WERI-Rb-1 (cell line): ENCODE results near the gene BACH1.

ENCODE experiments used
- DNase-seq: peaks from one replicate; pipeline ENCODE4 v3.0.0-alpha.2; 2020
- H3K27ac ChIP-seq: fragments of 250-450 bp; sonication (Bioruptor Pico); 2 replicates; pipeline ENCODE4 v1.5.1; 2020; ENCODE audit warnings: mild to moderate bottlenecking, moderate library complexity
- H3K27me3 ChIP-seq: fragments of 250-450 bp; sonication (Bioruptor Pico); 2 replicates; pipeline ENCODE4 v1.5.1; 2021; ENCODE audit warnings: mild to moderate bottlenecking, low read depth, moderate library complexity; ENCODE audit not compliant: insufficient read depth, severe bottlenecking
- H3K36me3 ChIP-seq: fragments of 250-450 bp; sonication (Bioruptor Pico); 2 replicates; pipeline ENCODE4 v1.5.1; 2020; ENCODE audit warnings: mild to moderate bottlenecking, moderate library complexity
- H3K4me3 ChIP-seq: 2 replicates; pipeline ENCODE4 v1.5.1; 2011; ENCODE audit warnings: low read depth, mild to moderate bottlenecking, control low read depth, low read length
- H3K9me3 ChIP-seq: fragments of 250-450 bp; sonication (Bioruptor Pico); 2 replicates; pipeline ENCODE4 v1.5.1; 2021; ENCODE audit warnings: mild to moderate bottlenecking, moderate library complexity; ENCODE audit not compliant: severe bottlenecking
- TF ChIP-seq, protein P1 (sequence below): IDR thresholded peaks from 2 replicates; pipeline ENCODE4 v1.5.1; 2011; ENCODE audit warnings: low read depth, mild to moderate bottlenecking, control low read depth, inconsistent platforms, low read length

BACH1 gene

DNA sequence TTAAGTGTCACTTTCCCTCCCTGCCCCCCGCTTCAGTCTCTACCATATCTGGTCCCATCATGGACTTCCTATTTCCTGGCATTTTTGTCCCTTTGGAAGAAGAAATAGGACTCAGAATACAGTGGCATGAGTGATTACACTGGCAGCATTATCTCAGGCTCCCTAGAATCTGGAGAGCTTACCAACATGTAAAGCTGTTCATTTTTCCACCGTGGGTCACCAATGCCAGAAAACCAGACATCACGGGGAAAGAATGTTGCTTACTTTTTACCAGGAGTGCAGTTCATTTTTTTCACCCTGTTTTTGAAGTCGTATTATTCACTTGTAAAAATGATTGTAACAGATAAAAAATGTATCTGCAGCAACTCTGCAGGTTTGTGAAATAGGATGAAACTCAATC is 44.8 kb downstream of the BACH1 start:
- Histone ChIP-seq H3K27ac (no peak overlapping the region), H3K9me3 (no peaks in the 10 kb centered on the region), H3K27me3 (no peaks in the 10 kb centered on the region), H3K36me3 (peaks cover 49% of the 10 kb centered on the region), H3K4me3 (no peak overlapping the region)
- TF ChIP-seq, protein P1, sequence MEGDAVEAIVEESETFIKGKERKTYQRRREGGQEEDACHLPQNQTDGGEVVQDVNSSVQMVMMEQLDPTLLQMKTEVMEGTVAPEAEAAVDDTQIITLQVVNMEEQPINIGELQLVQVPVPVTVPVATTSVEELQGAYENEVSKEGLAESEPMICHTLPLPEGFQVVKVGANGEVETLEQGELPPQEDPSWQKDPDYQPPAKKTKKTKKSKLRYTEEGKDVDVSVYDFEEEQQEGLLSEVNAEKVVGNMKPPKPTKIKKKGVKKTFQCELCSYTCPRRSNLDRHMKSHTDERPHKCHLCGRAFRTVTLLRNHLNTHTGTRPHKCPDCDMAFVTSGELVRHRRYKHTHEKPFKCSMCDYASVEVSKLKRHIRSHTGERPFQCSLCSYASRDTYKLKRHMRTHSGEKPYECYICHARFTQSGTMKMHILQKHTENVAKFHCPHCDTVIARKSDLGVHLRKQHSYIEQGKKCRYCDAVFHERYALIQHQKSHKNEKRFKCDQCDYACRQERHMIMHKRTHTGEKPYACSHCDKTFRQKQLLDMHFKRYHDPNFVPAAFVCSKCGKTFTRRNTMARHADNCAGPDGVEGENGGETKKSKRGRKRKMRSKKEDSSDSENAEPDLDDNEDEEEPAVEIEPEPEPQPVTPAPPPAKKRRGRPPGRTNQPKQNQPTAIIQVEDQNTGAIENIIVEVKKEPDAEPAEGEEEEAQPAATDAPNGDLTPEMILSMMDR, result no peak
- no peak for DNase-seq

DNA sequence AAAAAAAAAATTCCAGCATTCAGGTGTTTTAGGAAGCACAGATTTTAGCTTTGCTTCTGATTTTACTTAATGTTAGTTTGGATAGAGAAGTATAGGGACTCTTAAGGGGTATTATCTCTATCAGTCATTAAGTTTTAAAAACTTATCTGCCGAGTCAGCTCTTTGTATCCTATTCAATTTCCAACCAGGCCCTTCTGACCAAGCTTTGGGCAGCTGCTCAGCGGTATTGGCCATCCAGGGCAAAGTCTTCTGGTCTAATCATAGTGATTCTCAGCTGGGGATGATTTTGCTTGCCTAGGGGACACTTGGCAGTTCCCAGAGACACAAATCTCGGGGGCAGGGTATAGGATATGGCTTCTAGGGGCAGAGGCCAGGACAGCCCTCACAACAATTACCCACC is 47.6 kb downstream of the BACH1 start:
- H3K27me3 ChIP-seq, result no peaks in the 10 kb centered on the region
- TF ChIP-seq, protein P1, result no peak
- no peaks in the 10 kb centered on the region for H3K9me3 ChIP-seq
- H3K36me3 ChIP-seq, result peaks cover 42% of the 10 kb centered on the region
- DNase-seq, result no peak
- H3K27ac ChIP-seq, result no peak overlapping the region
- no peak overlapping the region for H3K4me3 ChIP-seq

DNA sequence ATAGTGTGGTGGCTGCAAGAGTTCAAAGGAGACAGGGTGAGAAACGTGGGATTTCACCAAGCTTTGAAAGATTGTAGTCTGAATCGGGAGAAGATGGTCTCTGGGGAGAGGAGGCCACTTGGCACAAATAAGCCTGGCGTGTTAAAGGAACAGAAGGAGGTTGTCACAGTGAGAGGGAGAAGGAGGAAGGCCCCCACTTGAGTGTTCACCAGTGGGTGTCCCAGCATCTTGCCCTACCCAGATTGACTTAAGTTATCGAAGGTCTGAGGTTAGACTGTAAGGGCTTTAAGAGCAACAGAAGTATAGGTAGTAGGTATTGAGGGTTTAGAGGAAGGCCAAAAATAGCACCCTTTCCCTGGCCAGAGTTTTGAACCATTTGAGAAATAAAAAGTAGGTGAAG is 48.0 kb downstream of the BACH1 start:
- TF ChIP-seq, protein P1, result no peak
- DNase-seq, result no peak
- H3K9me3 ChIP-seq, result no peaks in the 10 kb centered on the region
- no peak overlapping the region for H3K4me3 ChIP-seq
- no peak overlapping the region for H3K27ac ChIP-seq
- H3K27me3 ChIP-seq, result no peaks in the 10 kb centered on the region
- H3K36me3 ChIP-seq, result peaks cover 44% of the 10 kb centered on the region

DNA sequence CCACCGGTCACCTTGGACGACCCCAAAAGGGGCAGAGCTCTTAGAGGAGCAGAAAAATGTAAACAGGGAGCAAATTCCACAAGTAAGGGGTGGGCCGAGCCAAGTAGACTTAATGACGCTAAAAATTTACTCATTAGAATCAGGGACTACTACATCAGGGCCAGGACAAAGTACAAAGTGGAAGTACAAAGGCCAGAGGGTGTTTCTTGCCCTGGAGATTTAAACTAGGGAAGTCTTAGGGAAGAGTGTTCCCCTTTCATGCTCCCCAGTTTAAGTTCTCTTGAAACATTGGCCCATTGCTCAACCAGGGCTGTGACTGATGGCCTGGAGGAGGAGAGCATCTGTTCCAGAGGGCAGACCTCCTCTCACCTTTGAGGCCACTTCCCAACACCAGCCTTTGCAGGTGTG is 48.6 kb downstream of the BACH1 start:
- H3K27ac ChIP-seq, result no peak overlapping the region
- peak; percentile 27 for DNase-seq
- no peak overlapping the region for H3K4me3 ChIP-seq
- TF ChIP-seq, protein P1, result no peak
- no peaks in the 10 kb centered on the region for H3K27me3 ChIP-seq
- H3K36me3 ChIP-seq, result peaks cover 42% of the 10 kb centered on the region
- no peaks in the 10 kb centered on the region for H3K9me3 ChIP-seq

DNA sequence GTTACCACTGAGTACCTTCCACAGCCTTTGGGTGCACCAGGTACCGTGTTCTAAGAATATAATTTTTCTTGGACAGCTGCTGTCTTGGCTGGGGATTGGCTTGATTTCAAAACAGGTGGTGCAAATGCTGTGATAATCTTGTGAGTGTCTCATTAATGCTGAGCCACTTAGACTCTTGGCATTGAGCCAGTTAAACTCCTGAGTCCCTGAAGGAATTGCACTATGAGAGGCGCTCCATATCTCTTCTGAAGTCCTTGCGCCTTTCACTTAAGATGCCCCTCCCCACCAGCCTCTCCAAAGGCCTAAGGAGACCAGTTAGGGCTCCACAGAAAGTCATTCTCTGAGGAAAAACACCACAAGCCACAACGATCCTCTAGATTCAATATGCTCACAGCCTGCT is 51.0 kb downstream of the BACH1 start:
- Histone ChIP-seq H3K9me3 (peaks cover 12% of the 10 kb centered on the region), H3K4me3 (no peak overlapping the region), H3K27ac (no peak overlapping the region), H3K36me3 (peaks cover 47% of the 10 kb centered on the region), H3K27me3 (no peaks in the 10 kb centered on the region)
- DNase-seq, result peak; percentile 76
- TF ChIP-seq, protein P1, result no peak

DNA sequence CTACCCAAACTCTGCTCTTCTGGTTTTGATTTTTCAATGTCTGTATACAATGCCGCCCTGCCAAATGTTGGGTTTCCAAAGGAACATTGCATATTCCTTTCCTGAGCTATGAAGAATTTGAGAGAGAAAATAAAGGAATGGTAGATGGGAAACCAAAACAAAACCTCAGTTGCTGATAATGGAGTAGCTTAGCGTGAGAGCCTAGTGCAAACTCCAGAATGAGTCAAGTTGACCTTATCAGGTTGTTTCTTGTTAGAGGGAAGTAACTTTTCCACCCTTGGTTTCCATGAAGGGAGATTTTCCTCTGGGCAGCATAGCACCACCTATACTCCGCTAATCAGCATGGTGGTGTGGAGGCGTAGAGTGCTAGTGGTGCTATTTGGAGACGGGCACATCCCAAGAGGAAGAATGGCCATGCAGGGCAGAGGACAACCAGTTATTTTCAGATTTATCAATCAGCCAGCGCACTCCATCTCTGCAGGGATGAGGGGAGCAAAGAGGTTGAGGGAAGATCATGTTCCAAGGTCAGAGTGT is 51.6 kb downstream of the BACH1 start:
- H3K27me3 ChIP-seq, result no peaks in the 10 kb centered on the region
- TF ChIP-seq, protein P1, result no peak
- H3K36me3 ChIP-seq, result peaks cover 49% of the 10 kb centered on the region
- H3K27ac ChIP-seq, result no peak overlapping the region
- H3K9me3 ChIP-seq, result peaks cover 18% of the 10 kb centered on the region
- DNase-seq, result no peak
- no peak overlapping the region for H3K4me3 ChIP-seq
